ENCODE measurements around the gene PARP8.

Gene PARP8

GRCh38 chr5:50856401-50857119, 190.1 kb downstream of the PARP8 start:
- DNase-seq, result no peak

DNA sequence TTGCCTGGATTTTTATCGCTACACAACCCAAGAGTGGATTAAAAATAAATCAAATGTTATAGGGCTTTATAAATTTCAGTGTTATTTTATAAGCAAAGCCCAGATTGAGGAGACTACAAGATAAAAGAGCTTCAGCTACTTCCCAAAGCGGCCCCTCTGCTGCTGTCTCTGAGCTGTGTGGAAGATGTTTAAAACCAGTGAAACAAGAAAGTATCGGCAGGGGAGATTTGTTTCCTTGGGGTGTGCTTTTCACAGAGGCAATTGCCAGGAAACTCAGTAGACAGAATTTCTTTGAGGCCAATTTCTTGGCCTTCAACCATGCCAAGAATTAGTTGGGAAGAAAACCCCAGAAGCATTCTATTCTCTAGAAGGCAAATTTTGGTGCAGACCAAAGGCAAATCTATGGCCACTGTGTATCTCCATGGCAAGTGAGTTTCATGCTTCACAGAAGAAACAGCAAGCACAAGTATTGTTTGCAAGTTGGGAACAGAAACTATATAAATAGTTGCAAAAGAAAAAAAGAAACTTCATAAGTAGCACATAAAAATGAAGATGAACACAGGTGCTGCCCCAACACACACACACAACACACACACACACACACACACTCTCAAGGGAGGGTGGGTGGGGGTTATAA, 197.2 kb downstream of the PARP8 start:
- DNase-seq, result no peak

GRCh38 chr5:50864466-50864865, 198.0 kb downstream of the PARP8 start:
- DNase-seq, result no peak

DNA sequence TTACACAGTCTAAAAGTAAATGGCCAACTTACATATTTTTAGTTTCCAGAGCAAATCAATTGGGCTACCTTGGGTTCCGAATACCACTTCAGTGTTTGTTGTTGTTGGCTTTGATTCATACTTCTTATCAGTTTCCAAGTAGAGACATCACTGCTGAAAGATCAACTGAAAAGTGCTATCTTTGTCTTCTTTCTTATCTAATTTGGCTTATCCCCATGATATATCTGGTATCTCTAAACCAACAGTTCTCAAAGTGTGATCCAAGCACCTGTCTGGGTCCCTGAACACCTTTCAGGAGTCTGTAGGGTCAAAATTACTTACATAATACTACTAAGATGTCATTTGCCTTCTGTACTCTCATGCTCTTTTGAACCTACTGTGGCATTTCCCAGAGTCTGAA, 200.0 kb downstream of the PARP8 start:
- no peak for DNase-seq

DNA sequence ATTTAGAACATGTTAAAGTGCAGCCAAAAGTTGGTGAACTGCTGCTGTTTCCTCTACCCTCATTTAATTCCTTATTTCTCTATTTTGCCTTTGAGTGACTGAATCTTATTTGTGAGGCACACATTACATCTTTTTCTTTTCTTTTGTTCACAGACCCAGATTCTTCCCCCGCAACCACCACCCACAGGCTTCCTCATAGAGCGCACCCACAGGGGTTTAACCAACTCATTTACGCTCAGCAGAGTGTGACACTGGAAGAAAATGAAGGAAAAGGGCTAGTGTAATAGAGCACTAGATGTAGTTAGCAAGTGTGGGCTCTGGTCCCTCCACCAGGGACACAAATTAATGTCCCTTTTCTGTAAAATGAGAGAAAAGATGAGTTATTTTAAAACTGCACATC, 200.7 kb downstream of the PARP8 start:
- no peak for DNase-seq

DNA sequence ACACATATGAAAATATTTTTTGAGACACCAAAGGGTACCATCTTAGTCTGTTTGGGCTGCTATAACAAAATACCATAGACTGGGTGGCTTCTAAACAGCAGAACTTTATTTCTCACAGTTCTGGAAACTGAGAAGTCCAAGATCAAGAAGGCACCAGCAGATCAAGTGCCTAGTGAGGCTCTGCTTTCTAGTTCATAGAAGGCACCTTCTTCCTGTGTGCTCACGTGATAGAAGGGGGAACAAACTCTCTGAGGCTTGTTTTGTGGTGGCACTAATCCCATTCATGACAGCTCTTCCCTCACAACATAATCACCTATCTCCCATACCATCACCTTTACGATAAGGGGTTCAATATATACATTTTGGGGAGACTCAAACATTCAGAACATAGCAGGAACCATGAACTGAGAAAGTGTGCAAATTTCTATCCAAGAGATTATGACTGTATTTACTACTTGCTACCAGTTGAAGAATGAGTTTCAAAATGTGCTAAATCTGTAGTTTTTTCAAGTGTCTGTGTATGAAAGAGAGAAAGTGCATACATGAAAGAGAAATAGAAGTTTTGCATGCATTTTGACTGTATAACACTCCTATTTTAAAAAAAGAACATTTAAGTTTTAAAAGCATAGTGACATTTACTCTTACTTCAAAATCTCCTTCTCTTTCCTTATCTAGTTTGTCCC, 207.3 kb downstream of the PARP8 start:
- no peak for DNase-seq

- DNase-seq, result no peak
These were observed 208.0 kb downstream of the PARP8 start for GRCh38 chr5:50874306-50875001.

- DNase-seq, result no peak
These were observed 208.5 kb downstream of the PARP8 start for GRCh38 chr5:50875002-50875344.

DNA sequence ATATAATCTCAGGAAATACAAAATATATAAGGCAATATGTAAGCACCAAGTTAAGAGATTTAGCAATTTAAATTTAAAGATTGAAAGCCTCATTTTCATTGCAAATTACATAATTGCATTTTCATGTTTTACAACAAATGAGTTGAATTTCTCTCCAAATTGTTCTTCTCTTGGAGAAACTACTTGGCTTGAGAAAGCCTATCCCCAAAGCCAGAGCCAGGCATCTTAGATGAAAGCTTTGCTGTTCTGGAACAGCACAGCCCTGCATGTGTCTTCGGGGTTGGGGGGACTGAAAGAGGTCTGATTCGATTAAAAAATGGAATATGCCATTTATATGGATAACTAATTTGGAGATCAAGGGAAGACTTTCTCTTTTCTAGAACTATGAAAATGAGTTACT, 212.0 kb downstream of the PARP8 start:
- no peak for DNase-seq

GRCh38 chr5:50881407-50881806, 215.0 kb downstream of the PARP8 start:
- DNase-seq, result no peak

DNA sequence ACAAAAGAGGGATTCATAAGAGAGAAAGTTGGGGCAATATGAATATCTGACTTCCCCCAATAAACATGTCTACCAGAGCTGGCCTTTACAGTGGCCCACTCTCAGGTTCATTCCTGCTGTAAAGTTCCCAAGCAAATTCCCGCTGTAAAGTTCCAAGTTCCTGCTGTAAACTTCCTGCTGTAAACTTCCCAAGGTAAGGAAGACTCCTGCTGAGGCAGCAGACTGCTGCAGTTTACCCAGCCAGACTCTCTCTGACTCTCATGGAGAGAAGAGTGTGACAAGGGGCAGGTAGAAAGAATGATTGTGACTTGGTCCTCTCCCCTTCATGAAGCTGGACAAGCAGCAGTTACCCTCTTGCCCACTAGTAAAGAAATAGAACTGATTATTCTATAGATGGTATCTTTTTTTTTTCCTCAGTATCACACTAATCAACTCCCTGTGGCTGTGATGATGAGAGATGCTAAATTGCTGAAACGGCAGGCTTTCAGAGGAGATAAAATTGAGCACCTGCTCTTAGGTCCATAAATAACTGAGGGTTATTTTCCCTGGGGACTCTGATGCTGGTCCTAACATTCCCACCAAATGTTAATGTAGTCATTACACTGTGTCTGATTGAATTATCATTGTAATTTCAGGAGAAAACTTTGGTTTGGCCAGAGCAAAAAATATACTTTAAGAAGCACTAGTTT, 220.4 kb downstream of the PARP8 start:
- no peak for DNase-seq

- no peak for DNase-seq
These were observed 221.6 kb downstream of the PARP8 start for GRCh38 chr5:50887889-50888633.

GRCh38 chr5:50888751-50889150, 222.3 kb downstream of the PARP8 start:
- DNase-seq, result no peak

DNA sequence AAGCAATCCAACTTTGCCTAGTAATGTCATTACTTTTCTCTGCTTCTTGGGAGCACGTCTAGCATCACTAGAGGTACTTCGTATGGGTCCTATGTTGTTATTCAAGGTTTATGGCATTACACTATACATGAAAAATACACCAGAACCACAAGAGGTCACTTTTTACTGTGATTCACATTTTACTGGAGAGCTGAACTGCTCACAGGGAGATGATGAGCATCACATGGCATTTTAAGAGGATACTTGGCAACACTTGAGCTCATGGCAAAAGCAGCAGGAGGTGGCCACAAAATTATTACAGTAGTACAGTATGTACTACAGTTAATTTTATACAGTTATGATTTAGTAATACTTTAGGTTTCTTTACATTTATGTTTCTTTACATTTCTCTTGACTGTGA, 223.4 kb downstream of the PARP8 start:
- no peak for DNase-seq

Measured in GF-D8 (cell line).